SH-SY5Y (cell line): Measurements from ENCODE around the gene PRELID3B.

ENCODE experiments used
- GATA2 ChIP-seq: IDR thresholded peaks from 2 replicates; pipeline ENCODE4 v1.6.1; 2011; ENCODE audit warnings: mild to moderate bottlenecking, low read depth, low read length
- GATA3 ChIP-seq: IDR thresholded peaks from 2 replicates; pipeline ENCODE4 v1.6.1; 2011; ENCODE audit warnings: low read depth, mild to moderate bottlenecking, low read length, moderate library complexity

GRCh38 chr20:59039233-59039632, 3.4 kb downstream of the PRELID3B start:
- TF ChIP-seq GATA3, result no peak
- no peak for TF ChIP-seq GATA2
